ENCODE measurements around the gene DENND1B. TPM values are rescaled to one million over a fixed set of nuclear protein-coding genes. Genes with fewer than 3 reads are reported as not detected.
A peak's percentile ranks its signal among the peaks of the same experiment; 100 is the strongest.
"Not testable (repeated sequence)": the region's sequence is repeated elsewhere in the genome, so short reads cannot be mapped to it uniquely, and the experiment has no call there.

DENND1B gene
- total RNA-seq, 1 donor from 2014 or later: 9.5 TPM

DNA sequence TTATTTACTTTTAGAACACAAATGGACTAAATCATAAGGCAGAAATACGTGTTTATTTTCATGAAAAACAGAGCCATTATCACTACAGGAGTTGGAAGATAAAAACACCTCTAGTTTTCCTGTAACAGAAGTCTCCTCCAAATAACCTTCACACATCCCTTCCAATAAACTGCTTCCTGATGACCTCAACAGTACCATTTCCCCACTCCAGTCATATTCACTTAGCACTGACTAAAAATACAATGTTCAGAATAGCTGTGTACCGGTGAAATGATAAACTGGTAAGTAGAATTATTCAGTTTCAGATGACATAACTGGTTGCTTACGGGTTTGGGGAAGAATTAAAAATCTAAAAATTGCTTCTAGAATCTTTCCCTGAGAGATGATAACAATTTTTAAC lies 137.9 kb downstream of the DENND1B start:
- DNase-seq (ENCODE audit: low spot score): no peak
- ATAC-seq: no peak

DNA sequence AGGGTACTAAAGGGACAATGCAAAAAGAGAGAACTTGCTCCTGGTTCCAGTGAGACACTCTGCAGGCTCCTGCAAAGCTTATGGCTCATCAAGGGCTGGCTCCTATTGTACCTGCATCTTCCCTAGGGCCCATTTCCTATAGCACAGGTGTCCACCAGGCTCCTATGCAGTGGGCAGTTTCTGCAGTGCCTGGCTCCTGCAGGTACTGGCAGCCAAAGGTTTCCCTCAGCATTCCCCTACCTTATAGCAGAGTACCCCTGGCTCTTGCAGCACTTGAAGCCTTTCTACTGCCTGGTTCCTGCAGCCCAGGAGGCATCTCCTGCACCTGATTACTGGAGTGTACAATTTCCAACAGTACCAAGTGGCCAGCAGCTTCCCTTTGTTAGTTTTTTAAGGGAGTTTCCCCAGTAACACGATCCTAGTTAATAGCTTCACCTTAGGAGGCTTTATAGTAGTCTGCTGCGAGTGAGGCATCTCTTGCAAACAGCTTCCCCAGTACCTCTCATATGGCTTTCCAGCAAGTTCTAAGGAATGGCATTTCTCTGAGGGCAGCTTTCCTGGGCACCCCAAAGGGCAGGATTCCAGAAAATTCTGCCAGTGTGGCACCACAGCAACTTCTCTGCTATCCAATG lies 141.7 kb downstream of the DENND1B start:
- ATAC-seq (no peak), DNase-seq (ENCODE audit: low spot score) (no peak)

DNA sequence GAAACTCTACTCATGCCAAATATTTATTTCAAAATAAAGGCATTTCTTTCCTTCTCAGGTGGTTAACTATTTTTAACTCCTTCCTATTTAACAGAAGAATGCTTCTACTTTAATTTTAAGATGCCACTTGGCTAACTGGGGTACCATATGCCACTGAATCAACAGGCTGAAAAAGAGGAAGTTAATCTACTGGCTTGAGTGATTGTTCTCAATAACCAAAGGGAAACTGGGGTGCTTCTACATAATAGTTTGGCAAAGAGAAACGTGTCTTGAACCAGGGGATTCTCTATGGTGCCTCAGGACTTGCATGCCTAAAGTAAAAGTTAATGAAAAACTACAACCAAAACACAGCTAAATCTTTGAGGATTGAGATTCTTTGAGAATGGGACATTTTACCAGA lies 142.6 kb downstream of the DENND1B start:
- DNase-seq (ENCODE audit: low spot score) (no peak), ATAC-seq (no peak)

DNA sequence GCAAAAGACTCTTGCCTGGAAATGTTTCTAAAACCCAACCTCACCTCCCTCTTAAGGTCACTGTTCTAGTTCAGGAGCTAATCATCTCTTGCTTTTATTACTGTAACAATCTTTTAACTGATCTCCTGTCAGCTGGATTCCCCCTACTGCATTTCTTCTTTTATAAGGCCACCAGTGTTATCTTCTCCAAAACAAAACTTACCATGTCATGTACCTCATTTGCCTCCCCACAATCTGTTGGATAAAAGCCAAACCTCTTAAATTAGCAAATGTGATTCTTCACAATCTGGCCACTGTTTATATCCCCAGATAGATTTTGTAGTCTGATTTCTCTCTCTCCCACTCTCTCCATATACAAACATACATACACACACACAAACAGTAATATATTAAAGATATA lies 143.3 kb downstream of the DENND1B start:
- no peak for DNase-seq (ENCODE audit: low spot score)

DNA sequence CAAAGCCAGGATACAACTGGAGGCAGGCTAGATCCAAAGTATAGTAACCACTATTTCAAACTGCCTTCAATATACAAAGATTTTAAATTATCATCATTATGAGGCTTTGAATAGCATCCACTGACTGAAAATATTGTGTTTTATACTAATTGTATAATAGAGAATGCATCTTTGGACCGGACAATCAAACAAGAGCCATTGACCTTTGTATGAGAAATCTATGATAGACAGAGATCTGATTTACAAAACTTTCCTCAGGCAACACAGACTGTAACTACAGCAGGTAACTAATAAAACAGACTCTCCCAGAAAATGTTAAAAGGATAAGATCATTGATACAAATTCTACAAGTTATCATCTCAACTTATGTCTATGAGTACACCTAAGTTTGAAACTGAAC lies 152.9 kb downstream of the DENND1B start:
- ATAC-seq (peak; percentile 52), DNase-seq (ENCODE audit: low spot score) (no peak)

More for the DNA sequence above, 143.3 kb downstream of the DENND1B start:
- no peak for ATAC-seq

DNA sequence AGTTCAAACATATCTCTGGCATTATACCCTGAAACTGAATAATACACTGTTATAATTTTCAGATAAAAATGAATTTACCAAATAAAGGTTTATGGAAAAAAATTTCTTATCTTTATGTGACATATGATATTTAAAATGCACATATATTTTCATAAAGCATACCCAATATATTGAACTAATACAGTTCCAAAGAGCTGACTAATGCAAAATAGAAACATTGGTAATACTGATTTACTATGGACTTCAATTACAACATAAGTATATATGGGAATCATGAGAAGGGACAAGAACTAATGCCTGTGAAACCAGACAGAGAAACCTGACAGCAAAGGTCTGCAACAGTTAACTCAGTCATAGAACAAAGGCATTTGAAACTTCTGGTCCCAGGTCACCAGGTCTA lies 153.5 kb downstream of the DENND1B start:
- no peak for ATAC-seq
- DNase-seq (ENCODE audit: low spot score): no peak

DNA sequence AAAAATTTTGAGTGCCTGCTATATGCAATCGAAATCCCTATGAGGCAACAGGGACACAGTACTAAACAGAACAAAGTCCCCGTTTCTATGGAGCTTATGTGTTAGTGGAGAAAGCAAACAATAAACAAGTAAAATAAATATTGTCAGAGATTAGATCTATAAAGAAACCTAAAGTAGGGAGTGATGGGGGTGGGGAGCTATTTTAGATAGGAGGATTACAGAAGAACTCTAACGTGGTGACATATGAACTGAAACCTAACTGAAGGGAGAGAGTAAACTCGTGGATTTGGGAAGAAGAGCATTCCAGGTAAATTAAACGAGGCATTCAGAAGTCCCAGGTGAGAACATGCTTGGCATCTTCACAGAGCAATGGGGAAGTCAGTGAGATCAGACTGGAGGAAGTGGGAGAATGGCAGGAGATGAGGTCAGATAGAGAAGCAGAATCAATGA lies 154.5 kb downstream of the DENND1B start:
- DNase-seq (ENCODE audit: low spot score) (no peak), ATAC-seq (peak; percentile 65)

DNA sequence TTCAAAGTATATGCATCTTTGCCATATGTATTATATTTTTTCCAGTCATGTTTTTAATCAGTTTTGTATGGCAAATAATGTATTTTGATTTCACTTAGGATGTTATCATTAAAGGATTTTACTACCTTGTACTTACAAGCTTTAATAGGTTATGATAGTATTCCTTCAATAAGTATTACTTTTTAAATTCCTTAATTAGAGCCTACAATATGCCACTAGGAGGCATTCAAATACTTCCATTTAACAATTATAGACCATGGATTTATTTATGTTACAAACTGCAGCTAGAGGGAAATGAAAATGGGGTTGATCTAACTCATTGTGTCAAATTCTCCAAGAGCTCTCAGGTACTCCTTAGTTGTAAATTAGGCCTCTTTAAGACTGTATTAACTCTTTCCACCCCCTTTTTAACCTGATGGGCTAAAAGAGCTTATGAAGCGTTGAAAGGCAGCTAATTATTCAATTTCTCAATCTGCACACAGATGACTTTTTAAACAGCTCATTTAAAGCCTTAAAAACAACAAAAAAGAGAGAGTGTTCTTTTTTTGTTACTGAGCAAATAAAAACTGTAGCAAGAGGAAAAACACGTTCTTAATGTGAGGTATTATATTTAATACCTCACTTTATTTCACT lies 156.2 kb downstream of the DENND1B start:
- ATAC-seq: peak; percentile 56

DNA sequence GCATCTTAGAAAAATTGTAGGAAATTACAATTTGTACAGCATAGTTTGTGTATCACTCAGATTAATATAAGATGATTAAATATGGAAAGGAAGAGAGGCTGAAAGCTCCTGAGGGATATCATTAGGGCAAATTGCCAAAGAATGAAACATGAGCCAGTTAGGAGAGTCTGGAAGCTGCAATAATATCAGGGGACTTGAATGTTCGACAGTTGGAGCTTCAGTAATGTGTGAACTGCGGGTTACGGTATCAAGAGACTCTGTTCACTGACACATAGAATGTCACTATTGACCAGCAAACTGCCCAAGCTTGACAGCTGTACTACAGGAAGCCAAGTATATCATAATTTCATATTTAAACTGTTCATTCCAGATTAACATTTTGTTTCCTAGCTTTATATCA lies 157.2 kb downstream of the DENND1B start:
- ATAC-seq (peak; percentile 15), DNase-seq (ENCODE audit: low spot score) (no peak)

More for the DNA sequence above, 156.2 kb downstream of the DENND1B start:
- DNase-seq (ENCODE audit: low spot score): no peak

DNA sequence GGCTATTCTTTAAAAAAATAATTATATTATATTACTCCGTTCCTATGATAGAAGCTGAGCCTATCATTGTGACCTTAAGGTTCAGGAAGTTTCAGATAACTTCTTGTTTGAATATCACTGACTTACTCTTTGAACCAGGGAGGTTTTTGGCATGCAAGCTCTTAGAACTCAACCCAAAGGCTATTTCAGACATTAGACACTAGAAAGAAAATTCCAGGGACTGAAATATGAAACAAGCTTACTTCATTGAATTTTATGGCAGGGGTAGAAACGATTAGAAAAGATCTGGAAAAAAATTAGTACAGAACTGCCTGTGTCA lies 159.6 kb downstream of the DENND1B start:
- DNase-seq (ENCODE audit: low spot score) (no peak), ATAC-seq (peak; percentile 76)

DNA sequence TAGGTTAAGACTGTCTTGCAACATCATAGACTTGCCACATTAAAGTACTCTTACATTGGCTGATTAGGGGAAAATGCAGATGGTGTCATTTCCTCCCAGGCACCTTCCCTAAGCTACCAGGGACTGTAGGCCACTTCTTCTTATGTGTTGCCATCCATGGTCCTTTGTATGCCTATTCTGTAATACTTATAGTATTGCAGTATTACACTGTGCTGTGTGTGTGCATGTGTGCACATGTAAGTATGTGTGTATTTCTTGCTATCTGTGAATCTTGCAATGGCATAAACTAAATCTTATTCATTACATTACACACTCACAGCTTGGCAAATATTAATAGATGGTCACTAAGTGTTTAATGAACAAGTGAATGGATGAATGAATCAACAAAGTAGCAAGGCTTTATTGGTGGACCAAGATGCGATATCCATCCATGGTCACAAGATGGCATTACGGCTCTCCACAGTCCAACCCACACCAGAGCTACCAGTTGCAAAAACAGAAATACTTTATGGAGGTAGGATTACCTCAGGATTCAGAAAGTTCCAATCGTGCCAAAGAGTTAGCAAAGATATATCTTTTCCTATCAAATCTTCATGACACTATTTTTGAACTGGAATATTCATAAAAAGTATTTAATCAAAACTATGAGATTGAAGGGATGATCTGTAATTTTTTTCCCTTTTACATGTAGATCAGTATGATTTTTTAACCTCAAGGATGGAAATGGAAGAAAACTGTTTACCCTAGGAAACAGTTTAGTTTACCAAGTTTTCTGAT lies 160.2 kb downstream of the DENND1B start:
- no peak for DNase-seq (ENCODE audit: low spot score)
- ATAC-seq: peak; percentile 92

DNA sequence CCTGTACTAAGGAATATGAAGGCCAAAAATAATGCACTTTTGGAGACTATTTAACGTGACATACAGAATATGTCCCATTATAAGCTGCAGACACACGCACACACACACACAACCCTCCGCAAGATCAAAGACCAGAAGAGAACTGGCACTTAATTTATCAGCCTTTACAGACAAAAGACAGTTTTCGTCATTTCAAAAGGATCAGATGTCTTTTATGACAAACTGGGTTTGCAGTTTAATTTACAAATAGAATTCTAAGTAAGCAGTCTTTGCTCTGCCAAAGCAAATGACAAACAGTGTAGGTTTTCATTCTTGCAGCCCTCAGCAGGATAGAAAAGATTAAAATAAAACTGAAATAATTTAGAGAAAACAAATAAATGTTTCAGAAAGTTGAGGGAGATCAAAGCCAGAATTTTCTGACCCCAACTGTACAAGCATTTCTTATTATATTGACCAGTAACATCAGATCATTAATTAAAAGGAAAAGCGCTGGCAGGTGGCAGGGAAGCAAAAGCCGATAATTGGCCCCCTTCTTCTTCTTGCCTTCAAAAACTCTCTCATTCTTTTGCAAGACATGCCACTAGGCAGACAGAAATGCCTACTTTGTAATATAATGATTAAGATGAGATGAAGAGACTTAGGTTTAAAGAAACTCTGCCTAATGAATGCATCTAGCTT lies 169.0 kb downstream of the DENND1B start:
- DNase-seq (ENCODE audit: low spot score) (no peak), ATAC-seq (no peak)

DNA sequence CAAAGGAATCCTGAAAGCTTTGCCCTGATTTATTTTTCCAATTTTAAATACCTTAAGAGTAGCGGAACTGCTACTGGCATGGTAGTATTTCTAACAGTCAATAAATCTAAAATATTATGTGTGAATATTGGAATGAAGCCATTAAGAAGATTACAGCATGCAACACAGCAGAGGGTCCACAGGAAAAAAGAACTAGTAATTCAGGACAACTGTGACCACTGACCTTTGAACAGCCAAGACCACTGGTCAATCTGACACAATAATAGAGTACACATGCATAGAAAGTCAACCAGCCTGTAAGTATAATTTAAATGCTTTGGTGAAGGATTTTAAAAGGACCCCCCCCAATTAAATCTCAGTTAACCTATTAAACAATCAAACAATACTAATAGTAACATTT lies 171.0 kb downstream of the DENND1B start:
- DNase-seq (ENCODE audit: low spot score) (no peak), ATAC-seq (no peak)

DNA sequence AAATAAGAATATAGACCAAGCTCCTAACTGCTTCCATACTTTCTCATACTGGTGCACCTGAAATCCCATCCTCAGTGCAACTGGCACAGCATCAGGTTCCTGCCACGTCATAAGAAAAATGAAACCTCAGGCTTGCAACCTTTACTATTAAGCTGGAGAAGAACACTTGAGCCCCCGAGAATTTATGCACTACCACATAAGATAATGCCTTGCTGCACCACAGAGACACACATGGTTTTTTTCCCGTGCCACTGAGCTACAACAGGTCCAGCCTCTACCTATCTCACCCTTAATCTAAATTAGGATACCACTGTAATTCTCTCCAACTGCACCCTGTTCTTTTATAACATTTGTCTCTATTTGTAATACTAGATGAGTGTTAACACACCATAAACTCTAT lies 174.5 kb downstream of the DENND1B start:
- ATAC-seq (no peak), DNase-seq (ENCODE audit: low spot score) (no peak)

DNA sequence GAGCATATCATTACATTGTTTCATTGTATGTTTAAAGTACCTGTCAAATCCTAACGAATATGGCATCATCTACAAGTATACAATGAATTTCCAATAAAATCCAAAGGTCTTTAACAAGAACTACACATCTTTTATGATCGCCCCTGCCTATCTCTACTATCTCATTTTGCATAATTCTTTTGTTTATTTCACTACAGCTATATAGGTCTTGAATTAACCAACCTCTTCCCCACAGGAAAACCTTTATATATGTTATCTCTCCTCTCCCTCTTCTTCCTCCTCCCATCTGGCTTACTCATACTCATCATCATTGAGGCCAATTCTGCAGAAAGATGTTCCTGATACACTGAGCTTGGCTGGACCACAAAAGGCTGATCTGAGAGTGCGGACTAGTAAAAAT lies 175.5 kb downstream of the DENND1B start:
- DNase-seq (ENCODE audit: low spot score) (no peak), ATAC-seq (no peak)

DNA sequence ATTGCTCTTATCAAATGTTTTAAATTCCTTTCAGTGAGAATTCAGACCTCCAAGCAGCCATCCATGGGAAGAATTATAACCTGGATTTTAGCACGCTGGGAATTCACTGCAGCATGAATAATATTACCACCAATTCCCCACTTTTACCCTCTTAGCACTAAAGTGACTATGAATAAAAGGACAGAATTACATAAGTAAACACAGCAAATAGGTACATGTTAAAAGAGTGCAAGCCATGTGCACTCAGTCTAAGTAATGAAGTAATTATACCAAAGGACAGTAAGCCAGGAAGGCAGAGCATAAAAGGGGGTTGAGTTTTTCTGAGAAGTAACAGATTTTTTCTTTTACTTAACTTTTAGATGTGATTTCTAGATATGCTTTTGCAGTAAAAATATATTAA lies 176.3 kb downstream of the DENND1B start:
- DNase-seq (ENCODE audit: low spot score) (no peak), ATAC-seq (no peak)

DNA sequence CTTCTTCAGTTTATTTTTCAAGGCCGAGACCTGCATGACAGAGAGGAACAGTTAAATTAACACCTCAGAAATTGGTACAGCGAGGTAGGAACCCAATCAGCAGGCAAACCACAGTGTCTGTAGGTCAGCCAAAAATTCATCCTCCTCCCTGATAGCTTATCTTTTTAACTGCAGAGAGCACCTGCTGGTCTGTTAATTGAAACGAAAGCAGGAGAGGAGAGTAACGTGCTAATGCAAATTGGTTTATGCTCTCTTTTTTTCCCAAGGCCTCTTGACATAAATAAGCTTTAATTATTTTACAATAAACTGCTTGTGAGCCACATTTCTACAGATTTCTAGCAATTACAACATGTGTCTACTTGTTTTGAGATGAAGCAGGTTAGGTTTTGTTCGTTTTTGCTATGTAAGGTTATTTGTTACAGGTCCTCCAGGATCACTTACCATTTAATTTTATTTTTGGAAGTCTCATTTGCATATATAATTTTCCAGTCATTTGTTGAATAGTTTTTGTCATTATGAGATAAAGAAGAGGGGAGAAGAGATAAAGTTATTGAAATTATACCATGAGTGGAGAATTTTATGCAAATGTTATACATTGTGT lies 179.9 kb downstream of the DENND1B start:
- no peak for ATAC-seq
- no peak for DNase-seq (ENCODE audit: low spot score)

DNA sequence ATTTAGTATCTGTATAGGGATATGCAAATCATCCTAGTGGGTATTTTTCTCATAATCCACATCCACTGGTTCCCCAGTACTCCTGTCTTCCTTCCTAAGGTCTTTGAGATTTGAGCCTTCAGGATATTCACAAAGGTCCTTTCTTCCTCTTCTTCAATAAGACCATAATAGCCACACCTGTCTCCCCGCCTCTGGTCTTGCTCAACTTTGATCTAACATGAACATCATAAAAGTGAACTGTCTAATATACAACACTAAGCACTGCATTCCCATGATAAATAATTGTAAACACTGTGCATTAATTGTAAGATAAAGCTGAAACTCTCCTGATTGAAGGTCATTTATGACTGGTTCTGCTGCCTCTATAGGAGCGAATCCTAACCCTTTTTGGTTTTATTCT lies 184.6 kb downstream of the DENND1B start:
- DNase-seq (ENCODE audit: low spot score) (no peak), ATAC-seq (no peak)

DNA sequence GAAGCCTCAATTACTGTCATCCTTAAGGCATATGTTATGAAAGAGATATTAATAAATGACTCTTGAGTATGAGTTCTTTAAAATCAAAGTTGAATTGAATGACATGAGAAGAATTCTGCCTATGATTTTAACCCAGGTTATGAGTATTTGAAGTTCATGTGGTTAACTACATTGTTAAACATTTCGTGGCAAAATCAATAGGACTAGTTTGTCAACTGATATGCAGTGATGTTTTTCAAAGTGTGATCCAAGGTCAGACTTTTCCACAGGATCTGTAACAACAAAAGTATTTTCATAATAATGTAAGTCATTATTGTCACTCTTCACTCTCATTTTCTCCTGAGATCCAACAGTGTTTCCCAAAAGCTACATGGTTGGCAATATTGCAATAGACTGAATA lies 189.5 kb downstream of the DENND1B start:
- no peak for DNase-seq (ENCODE audit: low spot score)
- no peak for ATAC-seq

DNA sequence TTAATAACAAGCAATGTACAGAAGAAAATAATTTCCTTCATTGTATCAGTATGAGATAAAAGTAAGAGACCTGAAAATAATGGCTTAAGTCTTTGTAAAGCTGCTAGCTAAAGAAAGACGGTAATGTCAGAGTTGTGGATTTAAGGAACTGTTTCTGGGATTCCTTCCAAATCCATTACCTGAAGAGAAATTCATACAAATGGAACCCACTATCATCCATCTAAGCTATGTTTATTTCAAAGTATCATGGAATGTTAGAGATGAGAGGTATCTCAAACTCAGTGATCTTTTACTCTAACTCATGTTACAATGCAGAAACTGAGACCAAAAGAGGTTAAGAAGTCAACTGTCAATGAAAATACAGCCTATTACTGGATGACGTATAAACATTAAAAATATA lies 197.7 kb downstream of the DENND1B start:
- DNase-seq (ENCODE audit: low spot score): no peak
- no peak for ATAC-seq

DNA sequence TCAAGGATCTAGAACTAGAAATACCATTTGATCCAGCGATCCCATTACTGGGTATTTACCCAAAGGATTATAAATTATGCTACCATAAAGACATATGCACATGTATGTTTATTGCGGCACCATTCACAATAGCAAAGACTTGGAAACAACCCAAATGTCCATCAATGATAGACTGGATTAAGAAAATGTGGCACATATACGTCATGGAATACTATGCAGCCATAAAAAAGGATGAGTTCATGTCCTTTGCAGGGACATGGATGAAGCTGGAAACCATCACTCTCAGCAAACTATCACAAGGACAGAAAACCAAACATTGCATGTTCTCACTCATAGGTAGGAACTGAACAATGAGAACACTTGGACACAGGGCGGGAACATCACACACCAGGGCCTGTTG lies 199.7 kb downstream of the DENND1B start:
- DNase-seq (ENCODE audit: low spot score); ATAC-seq: not testable (repeated sequence)
